Thyroid gland (tissue), 4 donors: ENCODE data around the gene FDXACB1.

ENCODE experiments used
- CTCF ChIP-seq, 6 experiments: fragments of 200-600 bp in 3 of 6; fragments of 450-650 bp in 3 of 6; sonication (generic) in 3 of 6; IDR thresholded peaks; one replicate each; pipeline ENCODE4 v1.5.1; 2016 to 2019; ENCODE audit warnings: antibody characterized with exemption in 6 of 6, mild to moderate bottlenecking in 2 of 6, inconsistent platforms in 1 of 6, moderate library complexity in 1 of 6
- POLR2A ChIP-seq, 2 donors: fragments of 450-650 bp; IDR thresholded peaks; one replicate each; pipeline ENCODE4 v1.6.1; 2017; ENCODE audit warnings: antibody characterized with exemption in 2 of 2, mild to moderate bottlenecking in 2 of 2, moderate library complexity in 1 of 2

DNA sequence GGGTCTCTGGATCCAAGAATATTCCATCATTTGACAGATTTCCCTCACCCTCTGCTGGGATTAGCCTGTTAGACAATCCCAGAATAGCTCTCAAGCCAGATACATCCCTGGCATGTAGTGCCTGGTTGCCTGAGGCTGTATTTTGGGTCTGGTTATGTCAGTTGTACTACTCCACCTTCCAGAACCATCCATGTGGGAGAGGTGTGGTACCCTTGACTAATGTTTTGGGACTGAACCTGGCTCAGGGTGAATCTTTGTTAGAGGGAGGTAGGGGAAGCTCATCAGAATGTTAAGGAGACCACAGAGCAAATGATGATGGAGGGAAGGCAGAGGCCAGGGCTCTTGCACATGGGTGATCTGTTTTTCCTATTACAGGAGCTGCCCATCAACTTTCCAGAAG, 45.0 kb upstream of the FDXACB1 start:
- TF ChIP-seq CTCF (IDR thresholded peaks at IDR 0.05) (no peak), POLR2A (IDR thresholded peaks at IDR 0.05) (no peak)
